Spleen (tissue), 7 donors: ENCODE measurements around the gene SLC25A10.

Experiments
- POLR2A ChIP-seq, 3 donors: fragments of 450-650 bp; IDR thresholded peaks; one replicate each; pipeline ENCODE4 v1.5.1; 2017; ENCODE audit warnings: antibody characterized with exemption in 3 of 3, mild to moderate bottlenecking in 1 of 3
- POLR2AphosphoS5 ChIP-seq, 3 donors: sonication (generic); formaldehyde crosslinking; IDR thresholded peaks; one replicate each; pipeline ENCODE4 v1.5.1; 2017; ENCODE audit warnings: antibody characterized with exemption in 3 of 3
- TF ChIP-seq, protein P1 (sequence below), 11 experiments: fragments of 200-600 bp in 7 of 11; fragments of 450-650 bp in 4 of 11; sonication (generic) in 4 of 11; IDR thresholded peaks in 8 of 11; conservative IDR thresholded peaks in 3 of 11; 1 replicate in 7 of 11; 2 replicates in 4 of 11; pipeline versions ENCODE4 v1.4.0 to v1.8.0; 2016 to 2021; ENCODE audit warnings: antibody characterized with exemption in 11 of 11, inconsistent platforms in 4 of 11, mild to moderate bottlenecking in 1 of 11
- donor health status: DM: no; HTN: no; CAD: no; lungs with moderate emphysema.
- donor health status: DM: no; HTN: no; CAD: no.
- donor health status: DM: no; HTN: no; CAD: no.

DNA sequence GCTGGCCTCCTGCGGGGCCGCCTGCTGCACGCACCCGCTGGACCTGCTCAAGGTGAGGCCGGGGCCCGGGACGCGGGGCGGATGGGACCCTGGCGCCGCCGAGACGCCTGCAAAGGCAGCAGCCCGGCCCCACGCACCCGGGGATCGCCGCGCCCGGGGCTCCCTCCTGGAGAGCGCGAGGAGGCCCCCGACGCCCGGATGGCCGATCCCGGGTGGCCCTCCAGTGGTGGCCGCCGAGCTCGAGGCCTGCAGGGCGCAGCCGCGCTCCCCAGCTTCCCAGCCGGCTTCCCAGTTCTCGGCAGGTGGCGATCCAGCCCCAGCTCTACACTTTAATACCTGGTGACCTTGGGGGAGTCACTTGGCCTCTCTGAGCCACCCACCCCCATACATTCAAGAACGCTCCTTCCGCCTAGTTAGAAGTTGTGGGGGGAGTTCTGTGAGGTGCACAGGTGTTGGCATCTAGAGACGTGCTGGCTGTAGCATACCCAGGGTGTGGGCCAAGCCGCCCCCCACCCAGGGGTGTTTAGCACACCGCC is 452 bp downstream of the SLC25A10 start:
- TF ChIP-seq, protein P1, sequence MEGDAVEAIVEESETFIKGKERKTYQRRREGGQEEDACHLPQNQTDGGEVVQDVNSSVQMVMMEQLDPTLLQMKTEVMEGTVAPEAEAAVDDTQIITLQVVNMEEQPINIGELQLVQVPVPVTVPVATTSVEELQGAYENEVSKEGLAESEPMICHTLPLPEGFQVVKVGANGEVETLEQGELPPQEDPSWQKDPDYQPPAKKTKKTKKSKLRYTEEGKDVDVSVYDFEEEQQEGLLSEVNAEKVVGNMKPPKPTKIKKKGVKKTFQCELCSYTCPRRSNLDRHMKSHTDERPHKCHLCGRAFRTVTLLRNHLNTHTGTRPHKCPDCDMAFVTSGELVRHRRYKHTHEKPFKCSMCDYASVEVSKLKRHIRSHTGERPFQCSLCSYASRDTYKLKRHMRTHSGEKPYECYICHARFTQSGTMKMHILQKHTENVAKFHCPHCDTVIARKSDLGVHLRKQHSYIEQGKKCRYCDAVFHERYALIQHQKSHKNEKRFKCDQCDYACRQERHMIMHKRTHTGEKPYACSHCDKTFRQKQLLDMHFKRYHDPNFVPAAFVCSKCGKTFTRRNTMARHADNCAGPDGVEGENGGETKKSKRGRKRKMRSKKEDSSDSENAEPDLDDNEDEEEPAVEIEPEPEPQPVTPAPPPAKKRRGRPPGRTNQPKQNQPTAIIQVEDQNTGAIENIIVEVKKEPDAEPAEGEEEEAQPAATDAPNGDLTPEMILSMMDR (IDR thresholded peaks at IDR 0.05 in 8 of 11, conservative IDR thresholded peaks at IDR 0.05 in 3 of 11), result no peak
- TF ChIP-seq POLR2A (IDR thresholded peaks at IDR 0.05) (no peak), POLR2AphosphoS5 (IDR thresholded peaks at IDR 0.05) (no peak)
